Measurements from ENCODE around the gene NRROS.
"Not testable (repeated sequence)": the region's sequence is repeated elsewhere in the genome, so short reads cannot be mapped to it uniquely, and the experiment has no call there.

The NRROS gene

GRCh38 chr3:196639483-196640296, at the start of gene NRROS:
TSS of gene NRROS (plus strand) at chr3:196639694. CDS start at chr3:196654540, 14,846 bp downstream.
- peak; percentile 5 for DNase-seq

DNA sequence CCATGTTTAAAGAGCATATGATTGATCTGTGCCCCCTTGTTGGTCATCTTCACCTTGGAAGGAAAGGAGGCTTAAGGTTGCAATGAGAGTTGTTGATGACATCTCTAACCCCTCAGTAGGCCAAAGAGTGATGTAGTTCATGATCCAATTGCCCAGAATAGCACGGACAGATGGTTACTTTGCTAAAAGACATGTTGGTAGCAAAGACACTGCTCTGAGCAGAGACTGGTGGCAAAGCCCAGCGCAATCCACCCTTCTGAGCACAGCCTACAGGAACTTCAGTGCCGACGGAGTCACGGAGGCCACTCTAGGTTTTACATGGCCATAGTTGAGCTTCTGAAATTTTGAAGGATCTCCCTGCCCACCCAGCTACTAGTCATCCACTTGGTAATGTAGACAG, 49.2 kb upstream of the NRROS start:
- DNase-seq, result no peak

DNA sequence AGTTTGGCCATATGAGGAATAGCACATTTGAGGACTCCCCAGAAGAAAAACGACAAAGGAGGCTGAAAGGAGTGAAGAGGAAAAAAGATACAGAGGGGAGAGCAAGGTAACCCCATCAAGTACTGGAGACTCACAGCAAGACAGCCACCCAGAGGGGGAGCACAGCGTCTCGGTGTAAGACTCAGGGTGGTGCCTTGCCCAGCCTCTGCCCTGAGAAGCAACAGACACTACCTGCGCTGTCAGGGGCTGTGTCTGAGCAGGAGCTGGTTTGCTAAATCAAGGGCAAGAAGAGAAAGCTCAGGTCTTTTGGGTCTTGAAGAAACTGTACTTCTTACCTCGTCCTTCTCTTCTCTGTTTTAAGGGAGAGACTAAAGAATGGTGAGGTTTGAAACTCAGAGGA, 43.1 kb upstream of the NRROS start:
- no peak for DNase-seq

DNA sequence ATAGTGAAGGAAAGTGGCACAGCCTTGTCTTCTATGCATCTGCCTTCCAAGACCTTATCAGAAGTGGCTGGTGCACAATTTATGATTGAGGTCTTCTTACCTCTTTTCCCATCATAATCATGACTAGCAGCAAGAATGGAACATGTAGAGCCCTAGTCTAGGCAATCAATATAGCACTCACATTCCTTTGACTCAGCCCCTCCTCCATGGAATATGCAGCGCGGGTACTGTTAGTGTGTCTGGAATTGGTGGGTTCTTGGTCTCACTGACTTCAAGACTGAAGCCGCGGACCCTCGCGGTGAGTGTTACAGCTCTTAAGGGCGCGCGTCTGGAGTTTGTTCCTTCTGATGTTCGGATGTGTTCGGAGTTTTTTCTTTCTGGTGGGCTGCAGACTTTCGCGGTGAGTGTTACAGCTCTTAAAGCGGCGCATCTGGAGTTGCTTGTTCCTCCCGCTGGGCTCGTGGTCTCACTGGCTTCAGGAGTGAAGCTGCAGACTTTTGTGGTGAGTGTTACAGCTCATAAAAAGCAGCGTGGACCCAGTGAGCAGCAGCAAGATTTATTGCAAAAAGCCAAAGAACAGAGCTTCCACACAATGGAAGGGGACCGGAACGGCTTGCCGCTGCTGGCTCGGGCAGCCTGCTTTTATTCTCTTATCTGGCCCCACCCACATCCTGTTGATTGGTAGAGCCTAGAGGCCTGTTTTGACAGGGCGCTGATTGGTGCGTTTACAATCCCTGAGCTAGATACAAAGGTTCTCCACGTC, 41.3 kb upstream of the NRROS start:
- not testable (repeated sequence) for DNase-seq

DNA sequence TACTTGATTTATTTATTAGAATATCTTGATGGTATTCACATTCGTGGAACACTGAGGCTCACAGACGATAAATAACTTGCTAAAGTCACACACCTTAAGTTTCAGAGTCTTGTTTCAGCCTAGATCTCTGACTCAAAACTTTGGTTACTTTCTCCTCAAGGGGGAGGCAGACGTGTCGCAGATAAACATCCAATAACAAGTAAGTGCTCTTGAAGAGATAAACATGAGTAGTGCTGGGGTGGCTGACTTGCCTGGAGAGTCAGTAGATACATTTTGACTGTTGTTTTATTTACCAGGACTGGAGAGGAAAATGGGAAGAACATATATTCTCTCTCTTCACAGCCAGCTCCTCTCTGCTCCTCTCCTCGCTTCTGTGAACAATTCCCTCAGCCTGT, 39.8 kb upstream of the NRROS start:
- no peak for DNase-seq

GRCh38 chr3:196600359-196600758, 39.1 kb upstream of the NRROS start:
- DNase-seq, result no peak

GRCh38 chr3:196602673-196603072, 36.8 kb upstream of the NRROS start:
- DNase-seq, result no peak

DNA sequence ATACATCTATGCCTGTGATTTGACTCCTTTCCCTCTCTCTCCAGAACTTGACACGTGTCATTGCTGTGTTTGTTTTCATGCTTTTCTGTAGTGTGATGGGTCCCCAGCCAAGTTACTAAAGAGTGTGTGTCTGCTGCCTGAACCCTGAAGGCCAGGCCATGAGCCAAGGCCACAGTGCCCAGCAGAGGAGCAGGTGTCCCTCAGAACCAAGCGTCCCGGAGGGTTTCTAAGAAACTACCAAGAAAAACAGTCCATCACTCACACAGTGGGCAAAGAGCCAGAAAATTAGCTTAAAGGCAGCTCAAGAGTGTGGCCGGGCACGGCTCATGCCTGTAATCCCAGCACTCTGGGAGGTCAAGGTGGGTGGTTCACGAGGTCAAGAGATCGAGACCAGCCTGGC, 35.8 kb upstream of the NRROS start:
- no peak for DNase-seq

- DNase-seq, result no peak
Observed at GRCh38 chr3:196604548-196604947, 34.9 kb upstream of the NRROS start.

GRCh38 chr3:196608693-196609092, 30.8 kb upstream of the NRROS start:
- no peak for DNase-seq

DNA sequence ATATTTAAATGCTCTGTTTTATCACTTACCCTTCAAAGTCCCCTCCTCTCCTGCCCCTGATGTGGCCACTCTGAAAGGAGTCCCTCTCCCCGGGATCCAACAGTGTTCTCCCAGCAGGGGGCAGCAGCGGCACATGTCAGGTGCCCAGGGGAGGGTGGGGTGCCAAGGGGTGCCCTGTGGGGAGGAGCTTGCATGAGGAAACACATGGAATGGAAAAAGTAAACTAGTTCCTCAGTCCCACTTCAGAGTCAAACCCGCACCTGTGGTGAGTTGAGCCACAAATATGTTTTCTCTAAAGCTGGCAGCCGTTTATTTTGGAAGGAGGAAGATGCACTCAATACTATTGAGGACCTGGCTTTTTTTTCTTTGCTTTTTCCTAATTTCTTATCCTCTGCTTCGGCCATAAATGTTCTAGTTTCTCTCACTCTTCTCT, 30.1 kb upstream of the NRROS start:
- peak; percentile 45 for DNase-seq

GRCh38 chr3:196609805-196610515, 29.5 kb upstream of the NRROS start:
- no peak for DNase-seq

GRCh38 chr3:196611761-196612483, 27.6 kb upstream of the NRROS start:
- no peak for DNase-seq

DNA sequence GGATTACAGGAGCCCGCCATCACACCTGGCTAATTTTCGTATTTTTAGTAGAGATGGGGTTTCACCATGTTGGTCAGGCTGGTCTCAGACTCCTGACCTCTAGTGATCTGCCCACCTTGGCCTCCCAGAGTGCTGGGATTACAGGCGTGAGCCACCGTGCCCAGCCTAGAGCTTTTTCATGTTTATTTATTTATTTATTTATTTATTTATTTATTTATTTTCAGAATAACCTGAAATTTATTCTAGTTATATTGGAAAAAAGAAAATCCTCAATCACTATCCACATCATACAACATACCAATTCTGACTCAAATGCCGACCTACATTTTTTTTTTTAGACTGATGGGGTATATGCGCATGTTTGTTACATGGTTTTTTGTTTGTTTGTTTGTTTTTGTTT, 24.3 kb upstream of the NRROS start:
- DNase-seq, result not testable (repeated sequence)

DNA sequence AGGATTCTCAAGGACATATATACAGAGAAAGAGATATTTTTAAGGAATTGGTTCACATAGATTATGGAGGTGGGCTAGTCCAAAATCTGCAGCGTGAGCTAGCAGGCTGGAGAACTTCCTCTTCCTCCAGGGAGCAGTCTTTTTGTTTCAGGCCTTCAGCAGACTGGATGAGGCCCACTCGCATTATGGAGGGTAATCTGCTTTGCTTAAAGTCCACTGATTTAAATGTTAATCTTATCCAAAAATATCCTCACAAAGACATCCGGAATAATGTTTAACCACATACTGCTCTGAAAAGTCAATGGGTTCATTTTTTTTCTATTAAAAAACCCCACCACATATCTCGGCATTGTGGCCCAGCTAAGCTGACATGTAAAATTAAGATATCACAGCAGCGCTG, 22.2 kb upstream of the NRROS start:
- no peak for DNase-seq

DNA sequence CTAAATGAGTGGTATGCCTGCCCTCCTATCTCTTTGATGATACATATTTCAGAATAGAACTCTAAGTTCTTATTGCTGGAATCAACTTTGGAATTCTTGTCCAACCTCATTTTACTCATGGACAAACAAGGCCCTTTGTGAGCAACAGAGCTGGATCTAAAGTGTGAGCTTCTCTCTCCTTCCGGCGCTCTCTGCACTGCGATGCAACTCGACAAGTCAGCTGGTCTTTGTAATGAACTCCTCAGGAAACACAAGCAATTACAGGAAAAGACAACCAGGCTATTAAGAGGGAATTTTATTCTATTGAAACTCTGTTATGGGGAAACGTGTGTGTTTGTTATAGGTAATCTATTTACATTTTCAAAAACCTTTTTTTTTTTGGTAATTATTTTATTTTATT, 20.3 kb upstream of the NRROS start:
- peak; percentile 4 for DNase-seq

GRCh38 chr3:196619627-196620026, 19.9 kb upstream of the NRROS start:
- not testable (repeated sequence) for DNase-seq

GRCh38 chr3:196620161-196620604, 19.3 kb upstream of the NRROS start:
- DNase-seq, result no peak

GRCh38 chr3:196620684-196621083, 18.8 kb upstream of the NRROS start:
- DNase-seq, result no peak

DNA sequence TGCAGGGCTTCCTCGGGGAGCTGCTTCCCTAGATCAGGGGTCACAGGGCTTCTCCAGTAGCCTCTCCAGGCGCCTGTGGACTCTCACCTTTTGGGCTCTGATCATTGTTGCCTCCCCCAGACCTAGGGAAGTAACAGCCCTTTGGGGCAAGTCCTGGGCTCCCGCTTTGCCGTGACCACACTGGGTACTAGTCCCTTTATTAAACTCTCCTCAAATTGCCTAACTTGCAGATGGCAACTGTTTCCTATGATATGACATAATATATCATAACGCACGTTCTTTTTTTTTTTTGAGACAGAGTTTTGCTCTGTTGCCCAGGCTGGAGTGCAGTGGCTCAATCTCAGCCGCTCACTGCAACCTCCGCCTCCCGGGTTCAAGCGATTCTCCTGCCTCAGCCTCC, 17.9 kb upstream of the NRROS start:
- DNase-seq, result no peak

GRCh38 chr3:196624067-196624790, 15.3 kb upstream of the NRROS start:
- DNase-seq, result no peak

GRCh38 chr3:196624907-196625306, 14.6 kb upstream of the NRROS start:
- DNase-seq, result no peak

Measured in NCI-H748 treated with DMSO at 0.1 percent for 48 hours (cell line).